ENCODE data around the gene TCTN1. TPM values are rescaled to one million over a fixed set of nuclear protein-coding genes. Genes with fewer than 3 reads are reported as not detected.

The TCTN1 gene
- total and polyA plus RNA-seq, 2 donors (not counting 3 experiments of a cell fraction or from before 2014, with no cell fraction given), result 21.1 to 23.3 TPM

DNA sequence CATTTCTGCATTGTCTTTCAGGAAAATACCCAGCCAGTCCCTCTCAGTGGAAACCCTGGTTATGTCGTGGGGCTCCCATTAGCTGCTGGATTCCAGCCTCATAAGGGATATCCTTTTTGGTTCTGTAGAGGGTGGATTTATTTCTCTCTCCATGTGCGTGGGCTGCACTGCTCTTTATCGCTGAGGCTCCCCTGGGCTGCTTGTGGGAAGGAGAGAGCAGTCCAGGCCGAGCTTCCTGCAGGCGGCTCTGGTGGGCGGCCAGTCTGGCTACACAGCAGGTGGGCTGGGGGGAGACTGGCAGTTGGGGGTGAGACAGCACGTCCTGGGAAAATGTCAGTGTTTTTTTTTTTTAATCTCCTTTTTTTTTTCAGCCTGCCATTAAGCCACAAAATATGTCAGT is 27.6 kb downstream of the TCTN1 start:
- intact Hi-C loops (cut with micrococcal nuclease), result no loop called here
- no peaks in the 10 kb centered on the region for H3K4me1 ChIP-seq (ENCODE audit: control insufficient read depth, extremely low read depth, insufficient read depth, low read length)
- dilution Hi-C loops (cut with MboI; ENCODE audit: extremely low pct_ligation_motif_present, low sequenced_read_pairs), result no loop called here
- no peaks in the 10 kb centered on the region for H3K9me3 ChIP-seq (replicated peaks; ENCODE audit: control insufficient read depth, insufficient read depth, low read length)
- ChIA-PET CTCF (no interaction called here), POLR2A (no interaction called here)
- no peaks in the 10 kb centered on the region for H3K27me3 ChIP-seq (ENCODE audit: control insufficient read depth in 2 of 2, insufficient read depth in 2 of 2, low read length in 2 of 2)
- FAIRE-seq (no peak), DNase-seq (ENCODE audit: low read depth, low spot score) (no peak)
- H4K20me1 ChIP-seq (replicated peaks; ENCODE audit: control insufficient read depth, extremely low read depth, insufficient read depth, low read length), result no peaks in the 10 kb centered on the region
- no peaks in the 10 kb centered on the region for H3K9me1 ChIP-seq (replicated peaks; ENCODE audit: control insufficient read depth, extremely low read depth, insufficient read depth, low read length)
- H2AFZ ChIP-seq (ENCODE audit: low read depth, low read length), result no peak overlapping the region
- no peak overlapping the region for H3K4me3 ChIP-seq (replicated peaks in 1 of 3; ENCODE audit: insufficient read depth in 1 of 3, low read depth in 1 of 3, low read length in 3 of 3)
- H3K36me3 ChIP-seq (ENCODE audit: control insufficient read depth in 2 of 2, extremely low read depth in 1 of 2, insufficient read depth in 2 of 2, low read length in 2 of 2), result no peaks in the 10 kb centered on the region
- no peak for TF ChIP-seq EZH2 (IDR thresholded peaks at IDR 0.05; ENCODE audit: borderline replicate concordance, low read depth, low read length, severe bottlenecking)
- no peak for TF ChIP-seq JUN (IDR thresholded peaks at IDR 0.05; ENCODE audit: borderline replicate concordance, insufficient read depth, insufficient read length, low read depth)
- no peak for TF ChIP-seq POLR2AphosphoS5 (IDR thresholded peaks at IDR 0.05; ENCODE audit: insufficient read depth, low read depth, low read length)
- TF ChIP-seq, protein P1, sequence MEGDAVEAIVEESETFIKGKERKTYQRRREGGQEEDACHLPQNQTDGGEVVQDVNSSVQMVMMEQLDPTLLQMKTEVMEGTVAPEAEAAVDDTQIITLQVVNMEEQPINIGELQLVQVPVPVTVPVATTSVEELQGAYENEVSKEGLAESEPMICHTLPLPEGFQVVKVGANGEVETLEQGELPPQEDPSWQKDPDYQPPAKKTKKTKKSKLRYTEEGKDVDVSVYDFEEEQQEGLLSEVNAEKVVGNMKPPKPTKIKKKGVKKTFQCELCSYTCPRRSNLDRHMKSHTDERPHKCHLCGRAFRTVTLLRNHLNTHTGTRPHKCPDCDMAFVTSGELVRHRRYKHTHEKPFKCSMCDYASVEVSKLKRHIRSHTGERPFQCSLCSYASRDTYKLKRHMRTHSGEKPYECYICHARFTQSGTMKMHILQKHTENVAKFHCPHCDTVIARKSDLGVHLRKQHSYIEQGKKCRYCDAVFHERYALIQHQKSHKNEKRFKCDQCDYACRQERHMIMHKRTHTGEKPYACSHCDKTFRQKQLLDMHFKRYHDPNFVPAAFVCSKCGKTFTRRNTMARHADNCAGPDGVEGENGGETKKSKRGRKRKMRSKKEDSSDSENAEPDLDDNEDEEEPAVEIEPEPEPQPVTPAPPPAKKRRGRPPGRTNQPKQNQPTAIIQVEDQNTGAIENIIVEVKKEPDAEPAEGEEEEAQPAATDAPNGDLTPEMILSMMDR (IDR thresholded peaks at IDR 0.05; ENCODE audit: extremely low read depth in 1 of 2, insufficient read depth in 1 of 2, low read depth in 1 of 2, low read length in 2 of 2), result no peak
- TF ChIP-seq FOS (IDR thresholded peaks at IDR 0.05; ENCODE audit: borderline replicate concordance, insufficient read depth, low read length), result no peak
- no peak for TF ChIP-seq POLR2A (IDR thresholded peaks at IDR 0.05; ENCODE audit: low read depth, low read length)
- no peak overlapping the region for H3K9ac ChIP-seq (replicated peaks; ENCODE audit: extremely low read depth, insufficient read depth, low read length)
- H3K4me2 ChIP-seq (ENCODE audit: insufficient read depth, low read length), result no peak overlapping the region
- no TSS peak for BruUV-seq (replicated peaks)
- H3K27ac ChIP-seq (ENCODE audit: insufficient read depth, low read depth, low read length), result no peak overlapping the region
- H3K79me2 ChIP-seq (ENCODE audit: control insufficient read depth, insufficient read depth, low read length), result no peaks in the 10 kb centered on the region

DNA sequence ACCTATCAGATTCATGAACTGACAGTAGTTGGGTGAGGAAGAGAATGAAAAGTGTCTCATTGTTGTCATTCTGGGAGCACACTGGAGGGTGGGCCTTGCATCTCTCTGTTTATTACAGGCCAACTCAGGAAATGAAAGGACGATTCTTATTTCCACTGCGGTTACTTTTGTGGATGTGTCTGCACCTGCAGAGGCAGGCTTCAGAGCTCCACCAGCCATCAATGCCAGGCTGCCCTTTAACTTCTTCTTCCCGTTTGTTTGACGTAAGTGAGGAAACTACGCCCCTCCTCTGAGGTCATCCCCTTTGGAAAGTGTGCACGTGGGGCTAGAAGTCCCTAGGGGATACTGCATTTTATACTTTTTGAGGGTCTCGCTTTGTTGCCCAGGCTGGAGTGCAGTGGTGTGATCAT is 33.7 kb downstream of the TCTN1 start:
- no peak overlapping the region for H2AFZ ChIP-seq (ENCODE audit: low read depth, low read length)
- BruUV-seq (replicated peaks), result no TSS peak
- POLR2A ChIA-PET, result no interaction called here
- H3K9ac ChIP-seq (replicated peaks; ENCODE audit: extremely low read depth, insufficient read depth, low read length), result no peak overlapping the region
- CTCF ChIA-PET, result no interaction called here
- no peak for DNase-seq (ENCODE audit: low read depth, low spot score)
- H3K27ac ChIP-seq (ENCODE audit: insufficient read depth, low read depth, low read length), result no peak overlapping the region
- peaks cover 0 to 3% of the 10 kb centered on the region in 2 experiments for H3K36me3 ChIP-seq (ENCODE audit: control insufficient read depth in 2 of 2, extremely low read depth in 1 of 2, insufficient read depth in 2 of 2, low read length in 2 of 2)
- H3K79me2 ChIP-seq (ENCODE audit: control insufficient read depth, insufficient read depth, low read length), result no peaks in the 10 kb centered on the region
- no peak overlapping the region for H3K4me3 ChIP-seq (replicated peaks in 1 of 3; ENCODE audit: insufficient read depth in 1 of 3, low read depth in 1 of 3, low read length in 3 of 3)
- H3K27me3 ChIP-seq (ENCODE audit: control insufficient read depth in 2 of 2, insufficient read depth in 2 of 2, low read length in 2 of 2), result no peaks in the 10 kb centered on the region
- no peaks in the 10 kb centered on the region for H3K9me1 ChIP-seq (replicated peaks; ENCODE audit: control insufficient read depth, extremely low read depth, insufficient read depth, low read length)
- no peaks in the 10 kb centered on the region for H3K4me1 ChIP-seq (ENCODE audit: control insufficient read depth, extremely low read depth, insufficient read depth, low read length)
- intact Hi-C loops (cut with micrococcal nuclease) (no loop called here), dilution Hi-C loops (cut with MboI; ENCODE audit: extremely low pct_ligation_motif_present, low sequenced_read_pairs) (no loop called here)
- no peaks in the 10 kb centered on the region for H3K9me3 ChIP-seq (replicated peaks; ENCODE audit: control insufficient read depth, insufficient read depth, low read length)
- TF ChIP-seq FOS (IDR thresholded peaks at IDR 0.05; ENCODE audit: borderline replicate concordance, insufficient read depth, low read length) (no peak), JUN (IDR thresholded peaks at IDR 0.05; ENCODE audit: borderline replicate concordance, insufficient read depth, insufficient read length, low read depth) (no peak)
- no peak overlapping the region for H3K4me2 ChIP-seq (ENCODE audit: insufficient read depth, low read length)
- no peak for FAIRE-seq
- H4K20me1 ChIP-seq (replicated peaks; ENCODE audit: control insufficient read depth, extremely low read depth, insufficient read depth, low read length), result no peaks in the 10 kb centered on the region
